ENCODE measurements around the gene NHLH1. TPM values are rescaled to one million over a fixed set of nuclear protein-coding genes. Genes with fewer than 3 reads are reported as not detected.

Gene NHLH1
- total RNA-seq, 2 experiments from 2014 or later, result 0.40 to 0.43 TPM

- no peak overlapping the region for H3K4me3 Mint-ChIP-seq
- ChIA-PET POLR2A (no interaction called here), CTCF (no interaction called here)
- no peak overlapping the region for H3K27ac Mint-ChIP-seq
- no peak for DNase-seq
- H3K36me3 Mint-ChIP-seq (ENCODE audit: low read depth), result no peaks in the 10 kb centered on the region
- no peaks in the 10 kb centered on the region for H3K4me1 Mint-ChIP-seq
- peaks cover 7% of the 10 kb centered on the region for H3K27me3 Mint-ChIP-seq
- no peaks in the 10 kb centered on the region for H3K9me3 Mint-ChIP-seq
Observed at GRCh38 chr1:160411271-160412027, 44.6 kb downstream of the NHLH1 start.

GRCh38 chr1:160412028-160412362 lies 45.1 kb downstream of the NHLH1 start:
- Mint-ChIP-seq H3K27ac (no peak overlapping the region), H3K4me1 (no peaks in the 10 kb centered on the region), H3K9me3 (no peaks in the 10 kb centered on the region), H3K4me3 (no peak overlapping the region), H3K36me3 (ENCODE audit: low read depth) (no peaks in the 10 kb centered on the region), H3K27me3 (peaks cover 7% of the 10 kb centered on the region)
- ChIA-PET POLR2A (no interaction called here), CTCF (no interaction called here)
- no peak for DNase-seq

DNA sequence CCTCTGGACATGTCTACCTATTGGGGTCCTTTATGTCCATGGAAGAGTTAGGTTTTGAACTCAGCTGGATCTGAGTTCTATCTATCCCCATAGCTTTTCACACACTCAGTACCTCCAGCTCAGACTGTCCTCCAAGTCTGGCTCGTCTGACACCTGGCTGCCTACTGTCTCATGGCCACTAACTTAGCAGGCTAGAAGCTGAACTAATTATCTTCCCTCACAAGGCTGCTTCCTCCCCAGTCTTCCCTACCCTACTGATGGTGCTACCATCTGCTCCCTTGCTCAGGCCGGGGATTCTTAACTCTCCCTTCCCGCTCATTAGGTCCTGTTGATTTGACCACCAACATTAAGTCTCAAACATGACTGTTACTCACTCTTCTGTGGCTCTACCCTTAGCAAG lies 46.8 kb downstream of the NHLH1 start:
- H3K9me3 Mint-ChIP-seq, result no peaks in the 10 kb centered on the region
- no peaks in the 10 kb centered on the region for H3K36me3 Mint-ChIP-seq (ENCODE audit: low read depth)
- H3K4me3 Mint-ChIP-seq, result no peak overlapping the region
- no peak overlapping the region for H3K27ac Mint-ChIP-seq
- H3K4me1 Mint-ChIP-seq, result no peaks in the 10 kb centered on the region
- POLR2A ChIA-PET, result no interaction called here
- DNase-seq, result no peak
- CTCF ChIA-PET, result no interaction called here
- H3K27me3 Mint-ChIP-seq, result peaks cover 7% of the 10 kb centered on the region

DNA sequence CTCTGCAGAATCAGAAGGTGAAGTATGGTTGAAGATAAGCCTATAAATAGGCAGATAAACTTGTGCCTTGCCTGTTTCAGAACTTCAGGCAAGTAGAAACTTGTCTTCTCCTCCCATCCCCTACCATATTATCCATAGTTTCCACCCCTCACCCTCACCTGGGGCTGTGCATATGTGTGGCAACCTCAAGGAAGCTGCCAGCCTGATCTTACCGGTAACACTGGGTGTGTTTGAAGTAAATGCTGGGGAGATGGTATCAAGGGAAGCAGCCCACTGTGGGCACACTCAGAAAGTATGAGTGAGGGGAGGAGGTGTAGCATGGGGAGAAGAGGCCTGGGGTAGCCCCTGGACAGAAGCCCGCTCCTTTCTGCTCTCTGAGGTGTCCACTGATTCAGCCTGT lies 48.0 kb downstream of the NHLH1 start:
- ChIA-PET CTCF (no interaction called here), POLR2A (no interaction called here)

GRCh38 chr1:160415696-160416290 lies 48.9 kb downstream of the NHLH1 start:
- Mint-ChIP-seq H3K27me3 (peaks cover 13% of the 10 kb centered on the region), H3K4me3 (no peak overlapping the region), H3K4me1 (no peaks in the 10 kb centered on the region), H3K9me3 (no peaks in the 10 kb centered on the region), H3K36me3 (ENCODE audit: low read depth) (no peaks in the 10 kb centered on the region), H3K27ac (no peak overlapping the region)
- ChIA-PET POLR2A (no interaction called here), CTCF (no interaction called here)
- no peak for DNase-seq

More for the DNA sequence above, 48.0 kb downstream of the NHLH1 start:
- peaks cover 12% of the 10 kb centered on the region for H3K27me3 Mint-ChIP-seq
- no peak overlapping the region for H3K4me3 Mint-ChIP-seq
- no peaks in the 10 kb centered on the region for H3K9me3 Mint-ChIP-seq
- H3K4me1 Mint-ChIP-seq, result no peaks in the 10 kb centered on the region
- no peaks in the 10 kb centered on the region for H3K36me3 Mint-ChIP-seq (ENCODE audit: low read depth)
- DNase-seq, result no peak
- no peak overlapping the region for H3K27ac Mint-ChIP-seq

DNA sequence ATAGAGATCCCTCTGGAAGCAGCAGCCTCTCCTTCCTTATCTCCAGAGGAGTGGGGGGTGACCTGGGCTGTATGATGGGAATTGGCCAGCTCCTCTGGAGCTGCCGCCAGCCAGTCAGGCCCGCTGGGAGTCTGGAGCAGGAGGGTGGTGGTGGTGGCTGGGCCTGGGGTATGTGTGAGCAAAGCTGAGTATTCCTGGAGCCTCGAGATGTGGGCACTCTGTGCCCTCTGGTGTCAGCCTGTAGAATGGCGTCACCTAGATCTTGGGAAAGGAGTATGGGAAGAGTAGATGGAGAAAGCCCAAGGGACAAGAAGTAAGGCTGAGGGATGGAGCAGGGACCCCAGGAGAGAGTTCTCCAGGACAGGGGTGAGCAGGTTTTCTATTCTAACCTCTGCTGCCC lies 49.5 kb downstream of the NHLH1 start:
- no peak for DNase-seq
- Mint-ChIP-seq H3K27me3 (peaks cover 12% of the 10 kb centered on the region), H3K36me3 (ENCODE audit: low read depth) (no peaks in the 10 kb centered on the region), H3K4me3 (no peak overlapping the region), H3K27ac (no peak overlapping the region), H3K9me3 (no peaks in the 10 kb centered on the region), H3K4me1 (no peaks in the 10 kb centered on the region)
- ChIA-PET CTCF (interaction anchor here (1.7 kb wide), 1 partner anchor 40 kb away, joined by 4 read pairs; no protein-coding TSS in a partner anchor), POLR2A (no interaction called here)

- CTCF ChIA-PET, result no interaction called here
Observed at GRCh38 chr1:160418483-160418882, 51.6 kb downstream of the NHLH1 start.

DNA sequence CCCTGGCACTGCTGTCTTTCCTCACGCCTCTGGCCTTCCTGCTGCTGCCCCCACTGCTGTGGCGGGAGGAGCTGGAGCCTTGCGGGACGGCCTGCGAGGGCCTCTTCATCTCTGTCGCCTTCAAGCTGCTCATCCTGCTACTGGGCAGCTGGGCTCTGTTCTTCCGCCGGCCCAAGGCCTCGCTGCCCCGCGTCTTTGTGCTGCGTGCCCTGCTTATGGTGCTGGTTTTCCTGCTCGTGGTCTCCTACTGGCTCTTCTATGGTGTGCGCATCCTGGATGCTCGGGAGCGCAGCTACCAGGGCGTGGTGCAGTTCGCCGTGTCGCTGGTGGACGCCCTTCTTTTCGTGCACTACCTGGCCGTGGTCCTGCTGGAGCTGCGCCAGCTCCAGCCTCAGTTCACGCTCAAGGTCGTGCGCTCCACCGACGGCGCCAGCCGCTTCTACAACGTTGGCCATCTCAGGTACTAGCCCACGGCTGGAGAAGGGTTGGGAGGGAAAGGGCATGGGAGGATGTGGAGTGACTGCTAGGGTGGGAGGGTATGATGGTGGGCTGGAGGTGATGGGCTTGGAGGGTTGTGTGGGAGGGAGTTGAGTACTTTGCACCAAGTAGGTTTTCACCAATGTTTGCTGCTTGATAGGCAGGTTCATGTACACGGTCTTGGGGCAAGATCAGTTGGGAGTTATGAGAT lies 52.4 kb downstream of the NHLH1 start:
- ChIA-PET POLR2A (no interaction called here), CTCF (no interaction called here)
- Mint-ChIP-seq H3K27ac (no peak overlapping the region), H3K36me3 (ENCODE audit: low read depth) (no peaks in the 10 kb centered on the region), H3K27me3 (peaks cover 13% of the 10 kb centered on the region), H3K4me3 (no peak overlapping the region), H3K4me1 (no peaks in the 10 kb centered on the region), H3K9me3 (no peaks in the 10 kb centered on the region)
- no peak for DNase-seq

More at GRCh38 chr1:160418483-160418882, 51.6 kb downstream of the NHLH1 start:
- H3K27ac Mint-ChIP-seq, result no peak overlapping the region
- no peak overlapping the region for H3K4me3 Mint-ChIP-seq
- H3K36me3 Mint-ChIP-seq (ENCODE audit: low read depth), result no peaks in the 10 kb centered on the region
- no peak for DNase-seq
- no peaks in the 10 kb centered on the region for H3K4me1 Mint-ChIP-seq
- no peaks in the 10 kb centered on the region for H3K9me3 Mint-ChIP-seq
- POLR2A ChIA-PET, result no interaction called here
- H3K27me3 Mint-ChIP-seq, result peaks cover 13% of the 10 kb centered on the region

- H3K27ac Mint-ChIP-seq, result no peak overlapping the region
- CTCF ChIA-PET, result no interaction called here
- no peaks in the 10 kb centered on the region for H3K9me3 Mint-ChIP-seq
- no peaks in the 10 kb centered on the region for H3K4me1 Mint-ChIP-seq
- POLR2A ChIA-PET, result no interaction called here
- no peak for DNase-seq
- peaks cover 13% of the 10 kb centered on the region for H3K27me3 Mint-ChIP-seq
- no peak overlapping the region for H3K4me3 Mint-ChIP-seq
- H3K36me3 Mint-ChIP-seq (ENCODE audit: low read depth), result no peaks in the 10 kb centered on the region
Observed at GRCh38 chr1:160419838-160420169, 52.9 kb downstream of the NHLH1 start.

DNA sequence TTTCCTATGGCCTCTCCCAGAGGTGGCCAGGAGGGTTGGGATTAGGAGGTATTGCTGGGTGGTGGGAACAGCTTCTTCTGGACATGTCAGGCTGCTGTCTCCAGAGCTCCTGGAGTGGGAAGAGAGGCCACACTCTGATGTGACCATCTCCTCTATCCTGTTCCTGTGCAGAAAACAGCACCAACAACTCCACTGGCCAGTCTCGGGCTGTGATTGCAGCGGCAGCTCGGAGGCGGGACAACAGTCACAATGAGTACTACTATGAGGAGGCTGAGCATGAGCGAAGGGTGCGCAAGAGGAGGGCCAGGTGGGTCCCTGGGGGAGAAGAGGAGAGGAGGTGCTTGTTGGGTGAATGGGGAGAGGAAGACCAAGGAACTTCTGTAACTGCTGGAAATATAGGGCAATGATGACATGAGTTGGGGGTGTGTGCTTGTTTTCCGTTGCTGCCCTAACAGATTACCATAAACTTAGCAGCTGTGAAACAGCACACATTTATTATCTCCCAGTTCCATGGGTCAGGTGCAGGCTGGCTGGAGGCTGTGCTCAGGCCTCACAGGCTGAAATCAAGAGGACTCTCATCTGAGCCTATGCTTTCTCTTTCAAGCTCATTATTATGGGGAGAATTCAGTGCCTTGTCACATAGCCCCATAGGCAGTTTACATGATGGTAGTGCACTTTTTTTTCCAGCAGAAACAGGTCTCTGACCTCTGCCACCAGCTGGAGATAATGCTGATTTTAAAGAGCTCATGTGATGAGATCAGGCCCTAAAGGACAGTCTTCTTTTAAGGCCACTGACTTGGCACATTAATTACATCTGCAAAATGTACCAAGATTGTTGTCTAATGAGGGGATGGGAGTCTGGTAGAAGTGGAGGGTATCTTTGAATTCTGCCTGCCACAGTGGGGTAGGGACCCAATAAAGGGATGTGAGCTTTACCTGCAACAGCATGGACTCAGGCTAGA lies 54.3 kb downstream of the NHLH1 start:
- H3K36me3 Mint-ChIP-seq (ENCODE audit: low read depth), result no peaks in the 10 kb centered on the region
- H3K4me1 Mint-ChIP-seq, result no peaks in the 10 kb centered on the region
- CTCF ChIA-PET, result no interaction called here
- H3K9me3 Mint-ChIP-seq, result no peaks in the 10 kb centered on the region
- no peak overlapping the region for H3K27ac Mint-ChIP-seq
- H3K27me3 Mint-ChIP-seq, result peaks cover 11% of the 10 kb centered on the region
- DNase-seq, result no peak
- H3K4me3 Mint-ChIP-seq, result no peak overlapping the region
- POLR2A ChIA-PET, result interaction anchor here (1.2 kb wide), 1 partner anchor 9 kb away, joined by 3 read pairs; no protein-coding TSS in a partner anchor

DNA sequence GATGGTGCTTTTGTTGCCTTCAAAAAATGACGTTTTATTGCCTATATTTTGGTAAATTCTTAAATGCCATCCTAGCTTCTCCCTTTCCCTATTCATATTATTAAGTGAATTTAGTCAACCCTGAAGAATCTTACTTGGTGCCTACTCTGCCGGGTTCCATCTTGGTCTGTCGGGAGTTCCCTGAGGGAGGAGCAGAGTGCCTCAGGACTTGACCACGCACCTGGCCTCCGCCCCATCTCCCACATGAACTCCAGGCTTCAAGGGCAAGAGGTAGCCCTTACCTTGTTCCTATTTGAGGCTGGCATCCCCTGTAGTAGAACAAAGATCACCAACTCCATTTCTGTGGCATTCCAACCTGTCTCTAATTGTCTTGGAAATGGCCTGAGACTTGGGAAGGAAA lies 55.0 kb downstream of the NHLH1 start:
- H3K9me3 Mint-ChIP-seq, result no peaks in the 10 kb centered on the region
- peaks cover 11% of the 10 kb centered on the region for H3K27me3 Mint-ChIP-seq
- no peaks in the 10 kb centered on the region for H3K36me3 Mint-ChIP-seq (ENCODE audit: low read depth)
- ChIA-PET POLR2A (interaction anchor here (1.2 kb wide), 1 partner anchor 9 kb away, joined by 3 read pairs; no protein-coding TSS in a partner anchor), CTCF (interaction anchor here (0.6 kb wide), 1 partner anchor 403 kb away, joined by 3 read pairs; no protein-coding TSS in a partner anchor)
- no peak for DNase-seq
- no peaks in the 10 kb centered on the region for H3K4me1 Mint-ChIP-seq
- no peak overlapping the region for H3K27ac Mint-ChIP-seq
- no peak overlapping the region for H3K4me3 Mint-ChIP-seq

Data from activated CD4-positive, alpha-beta memory T cell treated with anti-CD3 and anti-CD28 coated beads, Interleukin-2, amount 10 ng/mL, durations not matched to agents 7 days and 5 days (primary cell).